Small intestine (tissue), 7 donors: ENCODE results near the gene B3GALT5. TPM values are rescaled to one million over a fixed set of nuclear protein-coding genes. Genes with fewer than 3 reads are reported as not detected.

Source experiments
- DNase-seq, 2 donors: peaks; one replicate each; pipeline versions ENCODE4 v3.0.0 to v3.0.0-alpha.2; 2013
- FAIRE-seq: peaks from 2 replicates; lab custom pipeline; 2012; peaks lifted over from hg19 to GRCh38; lab: Jason Lieb, UNC
- H3K27ac ChIP-seq, 3 donors: one replicate each; pipeline ENCODE4 v1.5.1; 2013; ENCODE audit warnings: low read length in 2 of 3, mild to moderate bottlenecking in 2 of 3, control low read depth in 1 of 3, inconsistent platforms in 1 of 3, low read depth in 1 of 3, moderate library complexity in 1 of 3
- H3K27me3 ChIP-seq, 3 donors: one replicate each; pipeline ENCODE4 v1.6.1; 2013; ENCODE audit warnings: low read length in 3 of 3, inconsistent platforms in 1 of 3; ENCODE audit not compliant: control insufficient read depth in 3 of 3, insufficient read depth in 3 of 3
- H3K36me3 ChIP-seq, 3 donors: one replicate each; pipeline ENCODE4 v1.6.1; 2013; ENCODE audit warnings: low read length in 3 of 3, inconsistent platforms in 1 of 3, low read depth in 1 of 3, mild to moderate bottlenecking in 1 of 3, moderate library complexity in 1 of 3; ENCODE audit not compliant: control insufficient read depth in 3 of 3, insufficient read depth in 2 of 3
- H3K4me1 ChIP-seq, 3 donors: one replicate each; pipeline ENCODE4 v1.6.1; 2013; ENCODE audit warnings: low read length in 2 of 3, inconsistent platforms in 1 of 3, low read depth in 1 of 3, mild to moderate bottlenecking in 1 of 3, moderate library complexity in 1 of 3; ENCODE audit not compliant: control insufficient read depth in 3 of 3, insufficient read depth in 2 of 3
- H3K4me3 ChIP-seq, 3 donors: one replicate each; pipeline ENCODE4 v1.5.1; 2013; ENCODE audit warnings: low read length in 3 of 3, control low read depth in 1 of 3, inconsistent platforms in 1 of 3, low read depth in 1 of 3, mild to moderate bottlenecking in 1 of 3, moderate library complexity in 1 of 3
- H3K9me3 ChIP-seq, 2 donors: one replicate each; pipeline ENCODE4 v1.6.1; 2013; ENCODE audit warnings: low read depth in 1 of 2, low read length in 1 of 2; ENCODE audit not compliant: control insufficient read depth in 2 of 2, insufficient read depth in 1 of 2
- WGBS, 3 donors: extraction: QIAGEN DNeasy Blood & Tissue Kit; methylation state at CpG; one replicate each; pipeline ENCODE4 v1.1.7; 2013; 5-methylcytosine and 5-hydroxymethylcytosine counted together
- polyA plus RNA-seq, 4 donors: library from polyadenylated mRNA; stranded (reverse) in 3 of 4; unstranded in 1 of 4; fragments of 200-250 nt in 3 of 4; fragments of 120-200 nt in 1 of 4; gene quantifications; one replicate each; pipeline versions ENCODE4 v1.2.1 to v1.2.3, GENCODE V29; 2013
- donor health status: healthy with polysubstance abuse.
- donor health status: control.
- donor health status: control.
- donor health status: Bipolar disorder and iron deficiency.
- donor health status: healthy.

Gene B3GALT5
- polyA plus RNA-seq, 4 donors = 7.6 to 19.5 (median 14.9) TPM

DNA sequence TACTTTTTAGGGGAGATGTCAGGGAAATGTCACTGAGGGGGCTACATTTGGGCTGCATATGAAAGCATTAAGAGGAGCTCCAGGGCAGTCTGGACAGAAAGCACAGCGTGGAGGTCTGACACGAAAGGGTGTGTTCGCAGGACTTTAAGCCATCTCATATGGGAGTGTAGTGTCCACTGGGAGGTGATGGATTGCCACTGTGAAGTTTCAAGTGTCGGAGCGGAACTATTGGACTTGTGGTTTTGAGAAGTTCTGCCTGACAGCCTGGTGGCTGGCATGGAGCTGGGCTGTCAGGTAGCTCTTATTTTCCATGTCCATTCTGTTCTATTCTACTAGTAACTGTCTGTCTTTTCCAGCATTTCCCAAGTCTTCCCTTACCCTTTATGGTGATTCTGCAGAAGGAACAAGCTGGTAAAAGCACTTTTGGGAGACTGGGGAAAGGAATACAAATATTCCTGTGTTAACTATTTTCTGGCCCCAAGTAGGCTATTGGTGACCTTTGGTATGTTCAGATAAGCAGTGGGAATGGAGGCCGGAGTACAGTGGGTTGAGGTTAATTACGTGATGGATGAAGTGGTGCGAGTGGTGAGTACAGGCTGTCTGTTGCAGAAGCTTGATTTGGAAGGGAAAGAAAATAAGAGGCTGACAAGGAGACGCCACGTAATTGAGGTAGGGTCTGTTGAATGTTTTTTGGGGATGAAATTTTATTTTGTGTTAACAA lies 19.3 kb downstream of the B3GALT5 start:
- peaks cover 0 to 5% (median 0%) of the 10 kb centered on the region in 3 donors for H3K27me3 ChIP-seq
- H3K36me3 ChIP-seq = no peaks in the 10 kb centered on the region
- DNase-seq (peak; percentile 69 to 87), FAIRE-seq (no peak)
- peaks cover 0 to 39% (median 12%) of the 10 kb centered on the region in 3 donors for H3K4me1 ChIP-seq
- peak overlapping the region in 2 of 3 donors; percentile 11 to 44 for H3K4me3 ChIP-seq
- peak overlapping the region; percentile 56 to 85 (median 79) for H3K27ac ChIP-seq
- H3K9me3 ChIP-seq = no peaks in the 10 kb centered on the region
- 40 to 69% (median 52%) methylated on average over 10 of the region's 10 CpGs for WGBS, 3 donors

DNA sequence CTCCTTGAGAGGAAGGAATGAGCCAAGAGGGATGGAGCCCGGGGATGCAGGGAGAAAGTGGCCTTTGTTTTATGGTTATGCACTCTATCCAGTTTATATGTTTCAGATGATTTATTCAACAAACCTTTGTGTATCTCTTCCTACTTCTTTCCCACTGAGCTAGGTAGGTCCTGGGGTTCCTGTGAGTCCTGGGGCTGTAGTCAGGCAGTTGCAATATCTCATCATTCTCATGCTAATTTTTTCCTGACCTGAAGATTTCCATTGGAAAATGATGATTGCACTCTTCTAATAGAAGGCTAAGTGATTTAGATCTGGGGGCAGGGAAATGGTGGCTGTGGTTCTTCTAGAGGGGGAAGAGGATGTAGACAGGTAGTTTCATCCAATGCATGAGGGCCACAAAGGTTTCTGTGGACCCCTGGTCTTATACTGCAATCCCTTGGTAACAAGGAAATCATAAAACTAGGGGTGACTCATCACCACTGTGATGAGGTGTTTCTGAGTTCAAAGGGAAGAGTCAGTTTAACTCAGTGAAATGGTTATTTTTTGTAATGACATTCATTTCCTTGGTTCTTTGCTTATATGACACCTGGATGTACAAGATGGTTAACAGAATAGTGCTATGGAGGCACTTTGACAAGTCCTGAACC lies 20.2 kb downstream of the B3GALT5 start:
- H3K4me3 ChIP-seq = peak overlapping the region in 2 of 3 donors; percentile 11 to 44
- H3K4me1 ChIP-seq = peaks cover 0 to 48% (median 12%) of the 10 kb centered on the region in 3 donors
- peaks cover 0 to 5% (median 0%) of the 10 kb centered on the region in 3 donors for H3K27me3 ChIP-seq
- H3K9me3 ChIP-seq = no peaks in the 10 kb centered on the region
- 33 to 67% (median 65%) methylated on average over 1 of the region's 1 CpG for WGBS, 3 donors
- H3K36me3 ChIP-seq = no peaks in the 10 kb centered on the region
- H3K27ac ChIP-seq = peak overlapping the region; percentile 56 to 85 (median 79)
- FAIRE-seq (no peak), DNase-seq (peak; percentile 81 to 84)

DNA sequence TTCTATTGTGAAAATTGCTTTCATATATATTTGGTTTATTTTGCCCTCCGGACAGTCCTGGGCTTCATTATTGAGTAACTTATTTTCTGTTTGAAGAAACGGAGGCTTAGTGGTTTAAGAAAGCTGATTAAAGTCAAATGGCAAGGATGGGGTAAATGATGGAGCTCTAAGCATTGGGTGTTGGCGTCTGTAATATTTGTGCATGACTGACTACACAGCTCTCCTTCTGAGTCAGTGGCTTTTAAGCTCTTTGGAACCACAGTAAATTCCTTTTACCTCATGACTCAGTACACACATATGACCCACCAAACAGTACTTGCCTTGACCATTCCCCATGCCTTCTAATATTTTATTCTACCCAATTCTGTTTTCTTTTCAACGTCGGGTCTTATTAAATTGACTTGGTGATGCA lies 21.0 kb downstream of the B3GALT5 start:
- Histone ChIP-seq H3K9me3 (no peaks in the 10 kb centered on the region), H3K4me3 (no peak overlapping the region), H3K4me1 (peaks cover 0 to 56% (median 18%) of the 10 kb centered on the region in 3 donors), H3K36me3 (peaks cover 0 to 2% (median 0%) of the 10 kb centered on the region in 3 donors), H3K27ac (peak overlapping the region in 1 of 3 donors; percentile 79), H3K27me3 (peaks cover 0 to 2% (median 0%) of the 10 kb centered on the region in 3 donors)
- 76 to 77% (median 77%) methylated on average over 5 of the region's 5 CpGs for WGBS, 3 donors
- FAIRE-seq = no peak
- DNase-seq = peak; percentile 39 to 50

DNA sequence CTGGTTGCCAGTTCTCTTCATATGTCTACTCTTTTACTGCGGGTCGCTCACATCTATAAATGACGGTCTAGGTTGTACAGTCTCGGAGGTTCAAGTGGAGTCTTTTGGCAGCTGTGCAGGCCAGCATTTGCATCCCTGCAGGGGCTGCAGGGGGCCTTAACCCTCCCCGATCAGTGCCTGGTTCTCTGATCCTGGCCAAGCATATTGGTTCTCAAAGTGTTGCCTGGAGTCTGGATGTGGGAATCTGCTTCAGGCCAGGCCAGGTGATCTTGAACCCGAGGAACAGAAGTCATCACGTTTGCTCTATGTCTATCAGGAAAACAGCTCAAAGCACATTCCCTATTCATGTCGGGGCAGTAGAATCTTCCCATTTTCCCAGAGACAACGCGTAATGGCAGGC lies 21.8 kb downstream of the B3GALT5 start:
- Histone ChIP-seq H3K9me3 (no peaks in the 10 kb centered on the region), H3K36me3 (peaks cover 0 to 2% (median 0%) of the 10 kb centered on the region in 3 donors), H3K27me3 (peaks cover 0 to 2% (median 0%) of the 10 kb centered on the region in 3 donors), H3K27ac (peak overlapping the region in 1 of 3 donors; percentile 27), H3K4me3 (no peak overlapping the region), H3K4me1 (peaks cover 0 to 59% (median 20%) of the 10 kb centered on the region in 3 donors)
- FAIRE-seq (no peak), DNase-seq (no peak)
- WGBS, 3 donors = 92 to 98% (median 96%) methylated on average over 10 of the region's 10 CpGs

DNA sequence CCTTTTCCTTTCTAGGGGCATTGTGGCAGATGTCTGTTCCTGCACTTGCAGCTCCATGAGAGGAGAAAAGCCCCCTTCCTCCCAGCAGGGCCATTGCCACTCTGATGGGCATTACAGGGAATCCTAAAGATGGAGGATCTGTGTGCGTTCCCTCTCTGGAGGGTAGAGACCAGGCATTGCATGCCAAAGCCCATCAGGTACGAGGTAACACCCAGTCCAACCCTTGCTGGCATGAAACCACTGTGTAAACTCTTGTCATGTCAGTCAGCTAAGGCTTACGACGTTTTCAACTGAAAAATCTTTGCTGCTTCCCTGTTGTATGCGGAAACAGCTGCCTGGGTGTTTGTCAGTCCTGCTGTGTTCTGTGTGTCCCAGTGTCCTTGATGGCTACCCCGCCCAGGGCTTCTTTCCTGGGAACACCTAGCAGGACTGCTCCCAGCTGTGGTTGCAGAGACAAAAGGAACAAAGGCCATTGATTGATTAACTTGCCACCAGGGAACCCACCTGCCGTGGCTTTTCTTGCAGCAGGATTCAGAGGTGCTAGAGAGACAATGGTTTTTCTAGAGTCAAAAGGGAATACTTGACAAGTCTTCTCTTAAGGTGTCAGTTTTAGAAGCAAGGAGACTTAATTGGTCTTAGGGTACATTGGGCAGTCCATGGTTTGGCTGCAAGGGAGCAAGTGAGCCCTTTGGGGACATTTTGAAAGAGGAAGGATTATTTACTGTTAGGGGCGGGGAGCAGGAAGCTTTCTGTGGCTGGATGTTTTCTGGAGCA lies 24.6 kb downstream of the B3GALT5 start:
- WGBS, 3 donors = 10 to 53% (median 24%) methylated on average over 8 of the region's 8 CpGs
- DNase-seq = peak; percentile 76 to 96
- H3K27me3 ChIP-seq = no peaks in the 10 kb centered on the region
- H3K27ac ChIP-seq = peak overlapping the region; percentile 81 to 89 (median 84)
- no peak for FAIRE-seq
- no peaks in the 10 kb centered on the region for H3K9me3 ChIP-seq
- H3K4me1 ChIP-seq = peaks cover 4 to 60% (median 25%) of the 10 kb centered on the region in 3 donors
- no peak overlapping the region for H3K4me3 ChIP-seq
- peaks cover 0 to 2% (median 0%) of the 10 kb centered on the region in 3 donors for H3K36me3 ChIP-seq

DNA sequence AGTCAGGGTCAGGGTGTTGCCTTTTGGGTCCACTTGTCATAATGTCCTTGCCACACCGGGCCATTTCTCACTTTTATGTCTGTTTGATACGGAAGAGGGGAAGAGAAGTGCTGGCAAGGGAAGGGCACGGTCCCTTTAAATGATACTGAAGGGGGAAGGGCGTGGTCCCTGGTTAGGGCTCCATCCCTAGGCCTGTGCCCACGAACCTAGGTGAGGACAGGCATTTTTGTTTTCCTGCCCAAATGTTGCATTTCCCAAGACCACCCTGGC lies 25.2 kb downstream of the B3GALT5 start:
- H3K4me3 ChIP-seq = no peak overlapping the region
- DNase-seq = no peak
- peak overlapping the region; percentile 81 to 89 (median 84) for H3K27ac ChIP-seq
- FAIRE-seq = no peak
- no peaks in the 10 kb centered on the region for H3K9me3 ChIP-seq
- H3K36me3 ChIP-seq = peaks cover 0 to 2% (median 0%) of the 10 kb centered on the region in 3 donors
- H3K27me3 ChIP-seq = no peaks in the 10 kb centered on the region
- 15 to 42% (median 32%) methylated on average over 5 of the region's 5 CpGs for WGBS, 3 donors
- peaks cover 4 to 58% (median 25%) of the 10 kb centered on the region in 3 donors for H3K4me1 ChIP-seq

DNA sequence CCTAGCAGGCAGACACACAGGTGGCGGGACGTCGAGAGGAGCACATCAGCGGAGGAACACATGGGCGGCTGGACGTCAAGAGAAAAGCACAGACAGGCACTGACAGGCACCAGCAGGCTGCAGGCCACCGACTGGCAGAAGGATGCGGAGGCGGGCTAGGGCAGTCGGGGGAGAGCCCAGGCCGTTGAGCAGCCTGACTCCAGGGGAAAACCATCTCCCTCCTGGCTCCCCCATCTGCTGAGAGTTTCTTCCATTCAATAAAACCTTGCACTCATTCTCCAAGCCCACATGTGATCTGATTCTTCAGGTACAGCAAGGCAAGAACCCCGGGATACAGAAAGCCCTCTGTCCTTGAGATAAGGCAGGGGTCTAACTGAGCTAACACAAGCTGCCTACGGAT lies 25.5 kb downstream of the B3GALT5 start:
- H3K4me3 ChIP-seq = no peak overlapping the region
- H3K9me3 ChIP-seq = no peaks in the 10 kb centered on the region
- no peaks in the 10 kb centered on the region for H3K27me3 ChIP-seq
- peaks cover 0 to 2% (median 0%) of the 10 kb centered on the region in 3 donors for H3K36me3 ChIP-seq
- FAIRE-seq (no peak), DNase-seq (peak in 1 of 2 donors; percentile 52)
- H3K27ac ChIP-seq = peak overlapping the region; percentile 81 to 89 (median 84)
- peaks cover 4 to 58% (median 25%) of the 10 kb centered on the region in 3 donors for H3K4me1 ChIP-seq
- WGBS, 3 donors = 81 to 84% (median 83%) methylated on average over 13 of the region's 13 CpGs

DNA sequence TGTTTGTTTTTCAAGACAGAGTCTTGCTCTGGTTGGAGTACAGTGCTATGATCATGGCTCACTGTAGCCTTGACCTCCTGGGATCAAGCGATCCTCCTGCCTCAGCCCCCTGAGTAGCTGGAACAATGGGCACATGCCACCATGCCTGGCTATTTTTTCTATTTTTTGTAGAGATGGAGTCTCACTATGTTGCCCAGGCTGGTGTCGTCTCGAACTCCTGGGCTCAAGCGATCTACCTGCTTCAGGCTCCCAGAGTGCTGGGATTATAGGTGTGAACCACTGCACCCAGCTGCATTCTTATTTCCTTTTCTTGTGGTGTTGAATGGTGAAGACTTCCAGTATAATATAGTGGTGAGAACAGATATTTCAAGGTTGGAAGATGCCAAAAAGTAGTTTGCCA lies 28.0 kb downstream of the B3GALT5 start:
- Histone ChIP-seq H3K4me3 (no peak overlapping the region), H3K27ac (no peak overlapping the region), H3K27me3 (no peaks in the 10 kb centered on the region), H3K36me3 (peaks cover 0 to 2% (median under 1%) of the 10 kb centered on the region in 3 donors), H3K9me3 (no peaks in the 10 kb centered on the region), H3K4me1 (peaks cover 4 to 69% (median 18%) of the 10 kb centered on the region in 3 donors)
- no peak for FAIRE-seq
- 87 to 92% (median 92%) methylated on average over 4 of the region's 4 CpGs for WGBS, 3 donors
- DNase-seq = no peak
